PC-3 (cell line): ENCODE data around the gene STAT5A.

ENCODE experiments used
- CTCF ChIP-seq: fragments of 300-600 bp; sonication (generic); conservative IDR thresholded peaks from 2 replicates; pipeline ENCODE4 v1.5.1; 2017; ENCODE audit warnings: antibody characterized with exemption, low read depth, mild to moderate bottlenecking, low read length
- EZH2 ChIP-seq: fragments of 300-600 bp; sonication (generic); IDR thresholded peaks from one replicate; pipeline ENCODE4 v1.6.1; 2017; ENCODE audit warnings: antibody characterized with exemption, mild to moderate bottlenecking, low read length; ENCODE audit not compliant: unreplicated experiment
- EZH2phosphoT487 ChIP-seq: fragments of 300-600 bp; sonication (generic); IDR thresholded peaks from 2 replicates; pipeline ENCODE4 v1.6.1; 2018; ENCODE audit warnings: mild to moderate bottlenecking, antibody characterized with exemption, low read length, borderline replicate concordance

- no peak for TF ChIP-seq CTCF
- TF ChIP-seq EZH2phosphoT487: no peak
- TF ChIP-seq EZH2: no peak
Observed at GRCh38 chr17:42322382-42323267, 34.3 kb downstream of the STAT5A start.
